Osteocyte (in vitro differentiated cells): ENCODE data around the gene CD180. TPM values are rescaled to one million over a fixed set of nuclear protein-coding genes. Genes with fewer than 3 reads are reported as not detected.

ENCODE experiments used
- DNase-seq: peaks from one replicate; pipeline ENCODE4 v3.0.0; 2021; ENCODE audit warnings: mixed read lengths; ENCODE audit not compliant: unreplicated experiment; ENCODE audit errors: extremely low spot score
- H3K27ac Mint-ChIP-seq: one replicate; pipeline ENCODE4 v1.8.0; 2021; ENCODE audit warnings: mild to moderate bottlenecking, mixed read lengths; ENCODE audit not compliant: unreplicated experiment
- H3K27me3 Mint-ChIP-seq: one replicate; pipeline ENCODE4 v1.8.0; 2021; ENCODE audit warnings: mixed read lengths; ENCODE audit not compliant: unreplicated experiment
- H3K36me3 Mint-ChIP-seq: one replicate; pipeline ENCODE4 v1.8.0; 2021; ENCODE audit warnings: mixed read lengths; ENCODE audit not compliant: unreplicated experiment
- H3K4me1 Mint-ChIP-seq: one replicate; pipeline ENCODE4 v1.8.0; 2021; ENCODE audit warnings: mixed read lengths; ENCODE audit not compliant: unreplicated experiment
- H3K4me3 Mint-ChIP-seq: one replicate; pipeline ENCODE4 v1.8.0; 2021; ENCODE audit warnings: mild to moderate bottlenecking, moderate library complexity, mixed read lengths; ENCODE audit not compliant: unreplicated experiment
- H3K9me3 Mint-ChIP-seq: one replicate; pipeline ENCODE4 v1.8.0; 2021; ENCODE audit warnings: mixed read lengths; ENCODE audit not compliant: unreplicated experiment
- total RNA-seq: library from RNA; stranded (reverse); gene quantifications from 2 replicates; pipeline ENCODE4 v1.2.1, GENCODE V29; 2021
- TF ChIP-seq, protein P1 (sequence below): fragments of 200-600 bp; sonication (generic); IDR thresholded peaks from 2 replicates; pipeline ENCODE4 v1.5.0; 2021; ENCODE audit warnings: antibody characterized with exemption, mild to moderate bottlenecking, moderate library complexity

The CD180 gene
- total RNA-seq, 1 donor from 2014 or later, result not detected

DNA sequence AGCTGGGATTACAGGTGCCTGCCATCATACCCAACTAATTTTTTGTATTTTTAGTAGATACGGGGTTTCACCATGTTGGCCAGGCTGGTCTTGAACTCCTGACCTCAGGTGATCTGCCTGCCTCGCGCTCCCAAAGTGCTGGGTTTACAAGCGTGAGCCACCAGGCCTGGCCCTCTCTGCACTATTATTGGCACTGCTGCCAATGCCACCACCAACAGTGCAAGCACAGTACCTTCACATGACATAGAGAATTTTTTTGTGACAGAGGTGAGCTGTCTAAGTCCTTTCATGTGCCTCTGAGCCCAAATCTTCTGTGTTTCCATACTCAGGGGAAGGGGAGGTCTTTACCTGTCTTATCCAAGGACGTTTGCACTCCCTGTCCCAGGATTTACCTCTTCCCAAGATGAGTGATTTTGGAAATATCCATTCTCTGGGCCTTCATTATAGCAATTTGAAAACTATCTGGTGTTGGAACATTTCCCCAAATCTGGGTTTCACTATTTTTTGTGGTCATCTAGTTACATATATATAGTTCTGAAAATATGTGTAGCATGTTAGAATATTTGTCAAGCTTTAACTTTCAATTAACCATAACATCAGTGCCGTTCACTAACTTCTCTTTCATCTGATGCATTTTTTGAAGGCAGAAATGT, 5.4 kb upstream of the CD180 start:
- H3K4me3 Mint-ChIP-seq, result no peak overlapping the region
- TF ChIP-seq, protein P1, sequence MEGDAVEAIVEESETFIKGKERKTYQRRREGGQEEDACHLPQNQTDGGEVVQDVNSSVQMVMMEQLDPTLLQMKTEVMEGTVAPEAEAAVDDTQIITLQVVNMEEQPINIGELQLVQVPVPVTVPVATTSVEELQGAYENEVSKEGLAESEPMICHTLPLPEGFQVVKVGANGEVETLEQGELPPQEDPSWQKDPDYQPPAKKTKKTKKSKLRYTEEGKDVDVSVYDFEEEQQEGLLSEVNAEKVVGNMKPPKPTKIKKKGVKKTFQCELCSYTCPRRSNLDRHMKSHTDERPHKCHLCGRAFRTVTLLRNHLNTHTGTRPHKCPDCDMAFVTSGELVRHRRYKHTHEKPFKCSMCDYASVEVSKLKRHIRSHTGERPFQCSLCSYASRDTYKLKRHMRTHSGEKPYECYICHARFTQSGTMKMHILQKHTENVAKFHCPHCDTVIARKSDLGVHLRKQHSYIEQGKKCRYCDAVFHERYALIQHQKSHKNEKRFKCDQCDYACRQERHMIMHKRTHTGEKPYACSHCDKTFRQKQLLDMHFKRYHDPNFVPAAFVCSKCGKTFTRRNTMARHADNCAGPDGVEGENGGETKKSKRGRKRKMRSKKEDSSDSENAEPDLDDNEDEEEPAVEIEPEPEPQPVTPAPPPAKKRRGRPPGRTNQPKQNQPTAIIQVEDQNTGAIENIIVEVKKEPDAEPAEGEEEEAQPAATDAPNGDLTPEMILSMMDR, result no peak
- peaks cover 4% of the 10 kb centered on the region for H3K9me3 Mint-ChIP-seq
- peaks cover 16% of the 10 kb centered on the region for H3K27me3 Mint-ChIP-seq
- no peaks in the 10 kb centered on the region for H3K36me3 Mint-ChIP-seq
- no peak for DNase-seq
- H3K27ac Mint-ChIP-seq, result no peak overlapping the region
- no peaks in the 10 kb centered on the region for H3K4me1 Mint-ChIP-seq

DNA sequence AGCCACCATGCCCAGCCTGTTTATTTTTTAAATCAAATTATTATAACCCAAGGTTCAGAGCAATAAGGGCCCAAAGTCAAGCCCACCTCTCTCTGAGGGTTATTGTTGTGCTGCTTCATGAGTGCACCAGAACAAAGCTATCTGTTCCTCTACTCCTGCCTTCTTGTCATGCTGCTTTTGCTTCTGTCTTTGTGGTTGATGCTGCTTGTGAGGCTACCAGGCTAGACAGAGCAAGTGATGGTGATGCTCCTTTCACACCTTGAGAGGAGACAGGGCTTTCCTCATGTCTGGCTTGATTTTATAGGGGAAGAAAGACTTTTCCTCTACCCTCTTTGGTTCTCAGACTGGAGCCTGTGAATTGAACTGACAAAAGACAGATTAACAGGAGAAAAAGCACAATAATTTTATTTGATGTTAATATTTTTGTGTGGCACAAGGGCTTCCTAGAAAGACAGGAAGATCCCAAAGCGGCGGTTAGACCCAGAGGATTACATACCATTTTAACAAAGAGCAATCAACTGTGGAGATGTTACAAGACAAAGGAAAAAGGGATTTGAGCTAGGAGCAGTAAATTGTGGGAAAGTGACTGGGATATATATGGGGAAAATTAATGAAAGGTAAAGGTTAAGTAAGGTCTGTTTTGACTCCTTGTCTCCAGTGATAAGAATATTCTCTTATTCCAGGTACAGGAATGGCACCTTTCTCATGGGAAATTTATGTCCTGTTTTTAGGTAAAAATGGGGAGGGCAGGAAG, 4.4 kb upstream of the CD180 start:
- no peaks in the 10 kb centered on the region for H3K4me1 Mint-ChIP-seq
- no peak overlapping the region for H3K4me3 Mint-ChIP-seq
- no peak for DNase-seq
- H3K36me3 Mint-ChIP-seq, result no peaks in the 10 kb centered on the region
- TF ChIP-seq, protein P1, result no peak
- H3K27ac Mint-ChIP-seq, result no peak overlapping the region
- H3K27me3 Mint-ChIP-seq, result peaks cover 13% of the 10 kb centered on the region
- H3K9me3 Mint-ChIP-seq, result peaks cover 4% of the 10 kb centered on the region

DNA sequence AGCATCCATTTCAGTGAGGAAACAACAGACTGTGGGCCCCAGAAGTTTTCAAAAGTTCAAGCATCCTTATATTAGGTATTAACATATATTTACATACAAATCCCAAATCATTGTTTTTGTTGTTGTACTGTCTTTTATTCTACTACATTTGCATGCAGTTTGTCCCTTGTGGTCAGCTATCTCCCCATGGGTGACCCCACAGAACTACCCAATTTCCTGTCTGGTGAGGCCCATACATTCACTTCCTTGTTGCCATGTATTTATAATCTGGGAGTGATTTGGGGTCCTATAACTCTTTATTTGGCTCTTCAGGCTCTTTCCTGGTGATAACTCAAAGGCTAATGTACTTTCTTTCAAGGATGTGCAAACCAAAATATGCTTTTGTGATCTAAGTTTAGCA, 3.3 kb upstream of the CD180 start:
- H3K4me1 Mint-ChIP-seq, result no peaks in the 10 kb centered on the region
- peaks cover 4% of the 10 kb centered on the region for H3K9me3 Mint-ChIP-seq
- H3K4me3 Mint-ChIP-seq, result no peak overlapping the region
- DNase-seq, result no peak
- no peaks in the 10 kb centered on the region for H3K36me3 Mint-ChIP-seq
- H3K27ac Mint-ChIP-seq, result no peak overlapping the region
- TF ChIP-seq, protein P1, result no peak
- peaks cover 9% of the 10 kb centered on the region for H3K27me3 Mint-ChIP-seq

DNA sequence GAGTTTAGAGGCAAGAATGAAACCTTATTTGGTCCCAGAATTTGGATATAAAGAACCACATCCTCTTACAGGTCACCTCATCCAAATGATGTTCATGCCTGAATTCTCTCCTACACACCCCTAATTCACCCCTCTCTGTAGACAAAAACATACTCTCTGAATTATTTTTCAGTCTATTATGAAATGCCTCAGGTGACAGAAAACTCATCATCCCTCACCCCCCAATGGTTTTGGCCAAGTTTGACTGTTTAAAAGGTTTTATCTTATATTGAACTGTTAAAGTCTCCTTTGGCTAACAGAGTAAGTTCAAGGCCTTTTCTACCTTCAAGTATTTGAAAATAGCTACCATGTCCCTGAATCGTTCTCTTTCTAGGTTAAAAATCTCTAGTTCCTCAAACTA, 2.3 kb upstream of the CD180 start:
- Mint-ChIP-seq H3K27me3 (peaks cover 6% of the 10 kb centered on the region), H3K9me3 (peaks cover 4% of the 10 kb centered on the region), H3K4me1 (no peaks in the 10 kb centered on the region), H3K27ac (no peak overlapping the region), H3K4me3 (no peak overlapping the region), H3K36me3 (no peaks in the 10 kb centered on the region)
- DNase-seq, result no peak
- TF ChIP-seq, protein P1, result no peak

DNA sequence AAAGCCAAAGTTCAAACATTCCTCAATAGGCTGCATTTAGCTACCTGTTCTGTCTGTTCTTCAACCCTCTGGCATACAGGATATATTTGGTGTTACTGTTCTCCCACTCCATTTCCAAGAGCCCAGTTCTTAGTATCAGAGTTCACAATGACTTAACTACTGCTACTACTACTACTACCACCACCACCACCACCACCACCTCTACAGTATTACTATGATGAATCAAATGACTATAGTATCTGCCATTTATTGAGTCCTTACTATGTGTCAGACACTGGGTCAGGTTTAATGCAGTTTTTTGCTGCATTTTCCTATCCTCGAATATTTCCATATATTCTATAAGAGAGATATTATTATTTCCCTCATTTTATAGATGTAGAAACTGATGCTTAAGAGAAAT, 937 bp upstream of the CD180 start:
- no peak overlapping the region for H3K27ac Mint-ChIP-seq
- no peaks in the 10 kb centered on the region for H3K4me1 Mint-ChIP-seq
- TF ChIP-seq, protein P1, result no peak
- H3K27me3 Mint-ChIP-seq, result peaks cover 6% of the 10 kb centered on the region
- no peak for DNase-seq
- no peaks in the 10 kb centered on the region for H3K36me3 Mint-ChIP-seq
- no peak overlapping the region for H3K4me3 Mint-ChIP-seq
- peaks cover 4% of the 10 kb centered on the region for H3K9me3 Mint-ChIP-seq
